ENCODE measurements around the gene OR14C36.

DNA sequence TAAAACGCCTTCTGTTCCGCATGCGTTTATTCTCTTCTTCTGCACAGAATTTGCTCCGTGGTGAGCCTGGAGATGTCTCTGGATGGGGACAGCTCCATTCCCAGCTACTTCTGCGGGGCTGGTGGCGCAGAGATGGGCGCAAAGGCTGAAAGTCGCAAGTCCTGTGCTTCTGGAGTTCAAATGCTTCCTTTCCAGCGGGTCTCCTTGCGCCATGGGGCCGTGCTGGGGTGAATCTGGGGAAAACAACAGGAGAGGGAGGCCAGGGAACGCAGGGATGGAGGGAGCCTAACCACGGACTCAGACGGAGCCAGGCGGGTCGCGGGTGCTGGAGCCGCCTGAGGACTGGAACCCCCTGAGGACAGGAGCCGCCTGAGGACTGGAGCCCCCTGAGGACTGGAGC lies 42.5 kb upstream of the OR14C36 start:
- TF ChIP-seq CTCF (conservative IDR thresholded peaks at IDR 0.05) (no peak), EZH2 (IDR thresholded peaks at IDR 0.05; ENCODE audit: low read depth) (no peak)
